Testis (tissue), 2 donors: ENCODE results near the gene PPP2R5D.

Experiments
- POLR2A ChIP-seq: fragments of 450-650 bp; IDR thresholded peaks from one replicate; pipeline ENCODE4 v1.6.1; 2017; ENCODE audit warnings: antibody characterized with exemption, mild to moderate bottlenecking, moderate library complexity
- TF ChIP-seq, protein P1 (sequence below), 3 experiments: fragments of 450-650 bp in 2 of 3; fragments of 200-600 bp in 1 of 3; sonication (generic) in 1 of 3; IDR thresholded peaks; one replicate each; pipeline ENCODE4 v1.5.1; 2016 to 2019; ENCODE audit warnings: antibody characterized with exemption in 3 of 3, mild to moderate bottlenecking in 2 of 3, moderate library complexity in 1 of 3

- TF ChIP-seq POLR2A = no peak
- TF ChIP-seq, protein P1, sequence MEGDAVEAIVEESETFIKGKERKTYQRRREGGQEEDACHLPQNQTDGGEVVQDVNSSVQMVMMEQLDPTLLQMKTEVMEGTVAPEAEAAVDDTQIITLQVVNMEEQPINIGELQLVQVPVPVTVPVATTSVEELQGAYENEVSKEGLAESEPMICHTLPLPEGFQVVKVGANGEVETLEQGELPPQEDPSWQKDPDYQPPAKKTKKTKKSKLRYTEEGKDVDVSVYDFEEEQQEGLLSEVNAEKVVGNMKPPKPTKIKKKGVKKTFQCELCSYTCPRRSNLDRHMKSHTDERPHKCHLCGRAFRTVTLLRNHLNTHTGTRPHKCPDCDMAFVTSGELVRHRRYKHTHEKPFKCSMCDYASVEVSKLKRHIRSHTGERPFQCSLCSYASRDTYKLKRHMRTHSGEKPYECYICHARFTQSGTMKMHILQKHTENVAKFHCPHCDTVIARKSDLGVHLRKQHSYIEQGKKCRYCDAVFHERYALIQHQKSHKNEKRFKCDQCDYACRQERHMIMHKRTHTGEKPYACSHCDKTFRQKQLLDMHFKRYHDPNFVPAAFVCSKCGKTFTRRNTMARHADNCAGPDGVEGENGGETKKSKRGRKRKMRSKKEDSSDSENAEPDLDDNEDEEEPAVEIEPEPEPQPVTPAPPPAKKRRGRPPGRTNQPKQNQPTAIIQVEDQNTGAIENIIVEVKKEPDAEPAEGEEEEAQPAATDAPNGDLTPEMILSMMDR (IDR thresholded peaks at IDR 0.05) = no peak
Measured at GRCh38 chr6:42968783-42969182, 15.6 kb upstream of the PPP2R5D start.
